ENCODE results near the gene DIP2C. TPM values are rescaled to one million over a fixed set of nuclear protein-coding genes. Genes with fewer than 3 reads are reported as not detected.

The DIP2C gene
- total and polyA plus RNA-seq, 8 donors = 2.4 to 40.1 (median 21.0) TPM

DNA sequence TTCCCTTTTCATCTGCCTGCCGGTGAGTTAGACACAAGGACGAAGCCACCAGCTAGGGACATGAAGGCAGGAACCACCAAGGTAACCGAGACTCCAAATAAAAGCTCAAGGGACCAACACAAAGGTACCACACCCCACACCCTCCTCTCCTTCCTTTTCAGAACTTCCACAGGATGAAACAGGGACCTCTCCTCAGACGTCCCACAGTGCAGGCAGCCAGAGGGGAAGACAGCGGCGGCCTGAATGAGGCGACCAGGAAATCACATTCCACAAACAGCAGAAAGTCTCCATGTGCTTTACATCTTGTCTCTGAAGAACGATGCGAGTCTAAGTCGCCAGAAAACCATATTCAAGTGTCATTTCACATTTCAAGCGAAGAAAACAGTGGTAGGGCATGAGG, 97.8 kb downstream of the DIP2C start:
- H3K9me3 ChIP-seq = no peaks in the 10 kb centered on the region
- H3K36me3 ChIP-seq = no peaks in the 10 kb centered on the region
- H3K4me1 ChIP-seq = peaks cover 7 to 33% (median 21%) of the 10 kb centered on the region in 4 donors
- no peak for DNase-seq
- TF ChIP-seq POLR2A (IDR thresholded peaks at IDR 0.05) = no peak
- no peak for TF ChIP-seq POLR2AphosphoS5 (IDR thresholded peaks at IDR 0.05)
- TF ChIP-seq CTCF (IDR thresholded peaks at IDR 0.05) = no peak
- no peak for TF ChIP-seq EP300 (IDR thresholded peaks at IDR 0.05)
- H3K4me3 ChIP-seq = no peak overlapping the region
- no peaks in the 10 kb centered on the region for H3K27me3 ChIP-seq
- no peak overlapping the region for H3K27ac ChIP-seq
- WGBS, 5 donors = 65 to 86% (median 81%) methylated on average over 11 of the region's 11 CpGs
- intact Hi-C loops (cut with DNase I; ENCODE audit: low total_unique reads) = no loop called here

DNA sequence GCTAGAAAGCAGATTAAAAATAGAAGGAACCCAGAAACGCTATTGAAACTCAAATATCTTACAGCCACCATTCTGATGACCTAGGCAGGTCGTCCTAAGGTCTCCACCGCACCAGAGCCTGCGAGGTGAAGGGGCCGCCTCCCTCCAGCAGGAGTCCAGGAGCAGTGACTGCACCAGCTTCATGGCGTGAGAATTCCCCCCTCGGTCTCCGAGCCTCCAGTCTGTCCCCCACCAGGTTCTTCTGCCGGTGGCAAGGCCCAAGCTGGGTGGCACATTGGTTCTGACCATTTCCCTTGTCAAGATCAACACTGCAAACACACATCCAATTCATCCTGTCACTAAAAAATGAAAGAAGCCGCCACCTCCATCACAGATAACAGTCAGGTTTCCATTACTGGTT, 98.7 kb downstream of the DIP2C start:
- no peak for DNase-seq
- TF ChIP-seq EP300 (IDR thresholded peaks at IDR 0.05) (no peak), POLR2A (IDR thresholded peaks at IDR 0.05) (no peak), POLR2AphosphoS5 (IDR thresholded peaks at IDR 0.05) (no peak), CTCF (IDR thresholded peaks at IDR 0.05) (no peak)
- no peaks in the 10 kb centered on the region for H3K36me3 ChIP-seq
- no peaks in the 10 kb centered on the region for H3K27me3 ChIP-seq
- H3K4me1 ChIP-seq = peaks cover 7 to 34% (median 22%) of the 10 kb centered on the region in 4 donors
- WGBS, 5 donors = 75 to 87% (median 84%) methylated on average over 10 of the region's 10 CpGs
- H3K27ac ChIP-seq = no peak overlapping the region
- H3K9me3 ChIP-seq = no peaks in the 10 kb centered on the region
- no peak overlapping the region for H3K4me3 ChIP-seq
- intact Hi-C loops (cut with DNase I; ENCODE audit: low total_unique reads) = no loop called here

GRCh38 chr10:589961-590680, 99.3 kb downstream of the DIP2C start:
- WGBS, 5 donors = 83 to 88% (median 86%) methylated on average over 21 of the region's 21 CpGs
- no peak for DNase-seq
- no peak overlapping the region for H3K4me3 ChIP-seq
- H3K4me1 ChIP-seq = peaks cover 7 to 34% (median 22%) of the 10 kb centered on the region in 4 donors
- TF ChIP-seq EP300 (IDR thresholded peaks at IDR 0.05) = no peak
- TF ChIP-seq POLR2AphosphoS5 (IDR thresholded peaks at IDR 0.05) = no peak
- TF ChIP-seq POLR2A (IDR thresholded peaks at IDR 0.05) = no peak
- no peak for TF ChIP-seq CTCF (IDR thresholded peaks at IDR 0.05)
- H3K27me3 ChIP-seq = no peaks in the 10 kb centered on the region
- no peaks in the 10 kb centered on the region for H3K9me3 ChIP-seq
- H3K36me3 ChIP-seq = no peaks in the 10 kb centered on the region
- H3K27ac ChIP-seq = no peak overlapping the region
- intact Hi-C loops (cut with DNase I; ENCODE audit: low total_unique reads) = no loop called here

DNA sequence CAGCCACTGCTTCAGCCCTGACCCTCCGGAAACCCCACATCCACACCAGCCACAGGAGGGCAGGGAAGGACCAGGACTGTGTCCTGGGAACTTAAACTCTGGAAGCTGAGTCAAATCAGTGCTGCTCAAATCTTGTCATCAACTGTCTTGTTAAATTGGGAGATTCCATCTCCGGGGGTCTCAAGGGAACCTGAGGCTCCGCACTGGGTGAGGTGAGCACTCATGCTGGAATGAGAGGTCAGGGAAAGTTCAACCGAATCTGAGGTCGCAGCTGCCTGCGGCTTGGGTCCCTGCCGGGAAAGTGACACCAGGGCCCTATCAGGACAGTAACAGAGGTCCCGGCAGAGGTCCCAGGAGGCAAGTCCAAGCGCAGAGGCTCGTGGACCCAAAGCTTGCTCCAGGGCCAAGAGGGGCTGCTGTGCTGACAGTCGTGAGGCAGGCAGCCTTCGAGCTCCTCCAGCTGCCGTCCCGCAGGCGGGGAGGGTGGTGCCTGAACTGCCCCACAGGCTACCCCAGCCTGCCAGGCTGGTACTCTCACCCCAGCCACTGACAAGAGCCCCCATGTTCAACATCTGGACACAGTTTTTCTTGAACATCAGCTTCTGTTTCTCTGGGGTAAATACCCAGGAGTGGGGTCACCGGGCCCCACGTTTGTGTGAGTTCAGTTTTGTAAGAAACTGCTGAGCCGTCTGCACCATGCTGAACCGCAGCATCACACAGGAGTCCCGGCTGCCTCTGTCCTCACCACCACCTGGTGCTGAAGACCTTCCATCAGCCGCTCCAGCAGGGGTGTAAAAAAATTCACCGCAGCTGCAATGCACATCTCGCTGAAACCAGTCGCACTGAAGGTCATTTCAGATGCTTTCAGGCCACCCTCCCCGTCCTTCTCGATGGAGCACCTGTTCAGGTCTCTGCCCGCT, 101.0 kb downstream of the DIP2C start:
- H3K27me3 ChIP-seq = no peaks in the 10 kb centered on the region
- no peak overlapping the region for H3K27ac ChIP-seq
- intact Hi-C loops (cut with DNase I; ENCODE audit: low total_unique reads) = no loop called here
- no peaks in the 10 kb centered on the region for H3K36me3 ChIP-seq
- no peak overlapping the region for H3K4me3 ChIP-seq
- WGBS, 5 donors = 74 to 83% (median 75%) methylated on average over 21 to 27 of the region's 27 CpGs
- peaks cover 5 to 24% (median 17%) of the 10 kb centered on the region in 4 donors for H3K4me1 ChIP-seq
- no peak for DNase-seq
- TF ChIP-seq EP300 (IDR thresholded peaks at IDR 0.05) (no peak), POLR2A (IDR thresholded peaks at IDR 0.05) (no peak), CTCF (IDR thresholded peaks at IDR 0.05) (no peak), POLR2AphosphoS5 (IDR thresholded peaks at IDR 0.05) (no peak)
- H3K9me3 ChIP-seq = no peaks in the 10 kb centered on the region

Data from stomach (tissue), 9 donors.